SIG-M5 (cell line): Measurements from ENCODE around the gene HTR1D.
"Not testable (repeated sequence)": the region's sequence is repeated elsewhere in the genome, so short reads cannot be mapped to it uniquely, and the experiment has no call there.

Experiments used
- DNase-seq: peaks from one replicate; lab custom pipeline; 2025; lab: John Stamatoyannopoulos, UW

HTR1D gene

GRCh38 chr1:23217421-23218115, at the start of gene HTR1D:
HTR1D (minus strand) TSS chr1:23217502; CDS start chr1:23194219, 23,283 bp downstream.
- DNase-seq, result no peak

DNA sequence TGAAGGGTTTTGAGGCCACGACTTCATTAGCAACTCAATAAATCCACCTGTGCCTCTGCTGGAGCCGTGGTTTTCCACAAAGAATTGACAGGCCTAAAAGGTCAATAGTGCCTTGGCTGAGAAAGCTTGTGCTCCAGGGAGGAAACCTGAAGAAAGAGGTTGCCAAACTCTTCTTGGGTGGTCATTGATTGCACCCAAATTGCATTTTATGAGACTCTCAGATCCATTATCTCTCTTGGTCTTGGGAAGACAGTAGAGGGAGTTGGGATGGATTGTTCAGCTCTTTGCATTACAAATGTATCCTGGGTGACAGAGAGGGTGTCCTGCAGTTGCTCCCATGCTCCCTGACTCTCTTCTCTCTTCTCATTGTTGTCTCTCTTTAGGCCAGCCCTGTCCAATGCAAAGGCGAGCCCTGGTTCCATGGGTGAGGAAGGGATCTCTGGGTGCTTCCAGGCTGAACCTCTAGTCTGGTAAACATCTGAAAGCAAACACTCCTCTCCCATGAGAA, 46.1 kb upstream of the HTR1D start:
- DNase-seq, result no peak

GRCh38 chr1:23258082-23258481, 40.8 kb upstream of the HTR1D start:
- not testable (repeated sequence) for DNase-seq

DNA sequence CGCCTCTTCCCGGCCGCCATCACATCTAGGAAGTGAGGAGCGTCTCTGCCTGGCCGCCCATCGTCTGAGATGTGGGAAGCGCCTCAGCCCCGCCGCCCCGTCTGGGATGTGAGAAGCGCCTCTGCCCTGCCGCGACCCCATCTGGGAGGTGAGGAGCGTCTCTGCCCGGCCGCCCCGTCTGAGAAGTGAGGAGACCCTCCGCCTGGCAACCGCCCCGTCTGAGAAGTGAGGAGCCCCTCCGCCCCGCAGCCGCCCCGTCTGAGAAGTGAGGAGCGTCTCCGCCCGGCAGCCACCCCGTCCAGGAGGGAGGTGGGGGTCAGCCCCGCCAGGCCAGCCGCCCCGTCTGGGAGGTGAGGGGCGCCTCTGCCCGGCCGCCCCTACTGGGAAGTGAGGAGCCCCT, 40.1 kb upstream of the HTR1D start:
- DNase-seq, result not testable (repeated sequence)

DNA sequence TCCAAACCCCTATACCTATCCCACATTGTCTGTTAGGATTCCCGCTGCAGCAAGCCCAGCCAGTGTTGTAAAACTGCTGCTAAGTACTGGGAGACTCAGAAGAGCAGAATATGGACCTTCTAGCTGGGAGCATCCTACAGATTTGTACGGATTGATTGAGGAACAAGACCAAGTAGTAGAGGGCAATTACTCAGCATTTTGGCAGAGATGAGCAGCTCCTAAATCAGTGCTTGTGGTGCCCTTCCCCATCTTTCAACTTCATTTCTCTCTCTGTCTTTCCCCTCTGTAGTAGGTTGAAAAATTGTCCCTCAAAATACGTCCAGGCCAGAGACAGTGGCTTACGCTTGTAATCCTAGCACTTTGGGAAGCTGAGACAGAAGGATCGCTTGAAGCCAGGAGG, 37.3 kb upstream of the HTR1D start:
- no peak for DNase-seq

DNA sequence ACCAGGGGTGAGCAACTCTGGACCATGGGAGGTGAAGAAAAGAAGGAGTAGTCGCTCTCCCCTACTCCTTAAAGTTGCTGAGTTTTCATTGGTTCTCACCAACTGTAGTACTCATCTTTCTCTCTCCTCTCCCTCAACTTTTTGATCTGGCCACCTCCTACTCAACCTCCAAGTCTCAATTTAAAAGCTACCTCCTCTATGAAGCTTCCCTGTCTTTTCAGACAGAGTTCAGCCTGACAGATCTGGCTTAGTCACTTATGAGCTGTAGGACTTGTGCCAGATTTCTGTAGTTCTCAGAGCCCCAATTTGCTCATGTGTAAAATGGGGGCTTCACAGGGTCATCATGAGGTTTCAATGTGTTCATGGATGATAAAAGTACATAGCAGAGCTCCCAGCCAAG, 34.5 kb upstream of the HTR1D start:
- DNase-seq, result no peak

GRCh38 chr1:23249787-23250454, 32.6 kb upstream of the HTR1D start:
- DNase-seq, result no peak

GRCh38 chr1:23247276-23247675, 30.0 kb upstream of the HTR1D start:
- DNase-seq, result no peak

DNA sequence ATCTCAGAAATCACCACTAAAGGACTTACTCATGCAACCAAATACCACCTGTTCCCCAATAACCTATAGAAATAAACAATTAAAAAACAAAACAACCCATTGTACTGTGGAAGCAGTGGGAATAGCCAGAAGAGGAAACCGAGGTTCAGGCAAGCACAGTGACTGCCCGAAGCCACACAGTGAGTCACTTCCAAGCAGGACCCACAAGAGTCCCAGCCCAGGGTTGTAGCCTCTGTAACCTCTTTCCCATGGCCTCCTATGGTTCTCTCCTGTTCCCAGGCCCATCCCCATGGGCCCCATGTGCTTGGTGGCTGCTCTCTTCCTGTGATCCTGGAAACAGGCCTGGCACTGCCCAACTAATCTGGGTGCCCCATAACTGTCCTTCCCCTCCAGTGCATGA, 29.0 kb upstream of the HTR1D start:
- DNase-seq, result no peak

DNA sequence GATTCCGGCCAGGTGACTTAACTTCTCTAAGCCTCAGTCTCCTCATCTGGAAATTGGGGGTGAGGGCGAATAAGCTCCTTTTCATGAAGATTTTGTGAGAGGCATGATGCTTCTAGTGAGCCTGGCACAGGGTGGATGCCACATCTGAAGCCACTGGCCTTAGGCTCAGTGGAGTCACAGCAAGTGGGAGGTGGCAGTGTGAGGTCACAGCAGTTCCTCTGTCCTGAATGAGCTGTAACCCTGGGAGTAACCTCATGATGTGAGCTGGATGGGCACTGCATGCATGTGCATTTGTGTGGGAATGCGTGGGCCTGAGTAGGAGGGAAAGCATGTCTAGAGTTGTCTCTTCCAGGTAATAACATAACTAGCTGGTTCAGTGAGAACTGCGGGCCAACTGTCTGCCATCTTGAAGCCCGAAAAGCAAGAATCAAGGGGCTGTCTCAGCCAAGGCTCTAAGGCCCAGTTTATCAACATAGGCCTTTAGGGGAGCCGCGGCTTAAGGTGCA, 27.0 kb upstream of the HTR1D start:
- DNase-seq, result no peak

DNA sequence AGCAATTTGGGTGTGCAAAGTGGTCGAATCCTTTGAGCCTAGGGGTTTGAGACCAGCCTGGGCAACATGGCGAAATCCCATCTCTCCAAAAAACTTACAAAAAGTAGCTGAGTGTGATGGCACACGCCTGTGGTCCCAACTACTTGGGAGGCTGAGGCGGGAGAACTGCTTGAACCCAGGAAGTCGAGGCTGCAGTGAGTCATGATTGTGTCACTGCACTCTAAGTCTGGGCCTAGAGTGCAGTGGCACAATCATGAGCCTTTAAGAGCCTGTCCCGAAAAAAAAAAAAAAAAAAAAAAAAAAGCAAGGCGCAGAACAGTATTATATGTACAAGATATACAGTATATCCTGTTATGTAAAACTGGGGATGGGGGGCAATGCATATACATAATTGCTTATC, 25.1 kb upstream of the HTR1D start:
- DNase-seq, result no peak

DNA sequence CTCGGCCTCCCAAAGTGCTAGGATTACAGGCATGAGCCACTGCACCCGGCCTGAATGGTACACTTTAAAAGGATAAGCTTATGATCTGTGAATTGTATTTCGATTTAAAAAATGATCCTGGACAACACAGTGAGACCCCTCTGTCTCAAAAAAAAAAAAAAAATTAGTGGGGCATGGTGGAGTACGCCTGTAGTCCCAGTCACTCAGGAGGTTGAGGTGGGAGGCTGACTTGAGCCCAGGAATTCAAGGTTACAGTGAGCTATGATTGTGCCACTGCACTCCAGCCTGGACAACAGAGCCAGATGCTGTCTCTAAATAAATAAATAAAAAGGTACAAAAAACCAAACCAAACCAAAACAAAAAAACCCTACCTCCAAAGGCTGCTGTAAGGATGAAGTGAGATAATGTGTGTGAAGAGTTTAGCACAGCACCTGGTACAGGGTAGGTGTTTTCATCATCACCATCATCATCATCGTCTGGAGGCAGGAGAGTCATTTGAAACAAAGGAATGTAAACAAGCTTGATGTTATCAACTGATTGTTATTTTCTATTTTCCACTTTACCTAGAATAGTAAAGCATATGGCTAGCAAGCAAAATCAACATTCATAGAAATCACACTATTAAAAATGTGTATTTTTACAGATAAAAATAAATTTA, 22.5 kb upstream of the HTR1D start:
- no peak for DNase-seq

GRCh38 chr1:23238565-23238964, 21.3 kb upstream of the HTR1D start:
- no peak for DNase-seq

DNA sequence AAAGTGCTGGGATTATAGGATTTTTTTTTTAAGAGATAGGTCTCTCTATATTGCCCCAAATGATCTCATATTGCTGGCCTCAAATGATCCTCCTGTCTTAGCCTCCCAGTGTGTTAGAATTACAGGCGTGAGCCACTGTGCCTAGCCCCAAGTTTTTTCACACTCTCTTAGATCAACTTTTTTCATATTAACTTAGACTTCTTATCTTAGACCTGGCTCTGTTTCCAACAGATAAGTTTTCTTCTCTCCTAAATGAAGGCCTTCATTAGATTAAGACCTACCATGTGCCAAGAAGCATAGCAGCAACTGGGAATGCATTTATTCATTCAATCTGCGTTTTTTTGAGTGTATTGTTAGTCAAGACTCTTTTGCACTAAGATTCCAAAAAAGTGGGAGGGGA, 20.2 kb upstream of the HTR1D start:
- DNase-seq, result no peak

- no peak for DNase-seq
Observed at GRCh38 chr1:23227806-23228205, 10.5 kb upstream of the HTR1D start.

GRCh38 chr1:23224739-23225648, 7.7 kb upstream of the HTR1D start:
- DNase-seq, result no peak

- not testable (repeated sequence) for DNase-seq
Observed at GRCh38 chr1:23223963-23224362, 6.7 kb upstream of the HTR1D start.

DNA sequence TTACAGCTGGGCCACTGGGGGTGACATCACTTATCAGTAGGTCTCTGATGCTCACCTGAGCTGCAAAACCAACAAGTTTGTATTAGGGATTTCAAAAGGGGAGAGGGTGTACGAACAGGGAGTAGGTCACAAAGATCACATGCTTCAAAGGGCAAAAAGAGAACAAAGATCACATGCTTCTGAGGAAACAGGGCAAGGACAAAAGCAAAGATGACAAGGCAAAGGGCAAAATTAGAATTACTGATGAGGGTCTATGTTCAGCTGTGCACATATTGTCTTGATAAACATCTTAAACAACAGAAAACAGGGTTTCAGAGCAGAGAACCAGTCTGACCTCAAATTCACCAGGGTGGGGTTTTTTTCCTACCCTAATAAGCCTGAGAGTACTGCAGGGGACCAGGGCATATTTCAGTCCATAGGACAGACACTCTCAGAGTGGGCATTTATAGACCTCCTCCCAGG, 6.2 kb upstream of the HTR1D start:
- not testable (repeated sequence) for DNase-seq

GRCh38 chr1:23222742-23223141, 5.4 kb upstream of the HTR1D start:
- no peak for DNase-seq

DNA sequence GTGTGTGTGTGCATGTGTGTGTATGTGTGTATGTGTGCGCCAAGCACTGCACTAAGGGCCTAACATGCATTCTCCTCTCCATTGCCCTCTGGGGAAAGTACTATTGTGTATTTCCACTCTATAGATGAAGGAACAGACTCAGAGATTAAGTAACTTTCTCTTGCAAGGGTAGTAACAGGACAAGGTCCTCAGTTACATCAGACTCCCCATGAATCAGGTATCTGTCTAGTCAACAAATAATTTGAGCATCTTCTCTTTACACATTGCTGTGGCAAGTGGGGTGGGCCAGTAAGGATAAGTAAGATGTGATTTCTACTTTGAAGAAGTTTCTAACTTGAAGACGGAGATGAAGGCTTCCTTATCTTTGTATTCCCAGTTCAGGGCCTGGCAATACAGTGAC, 5.0 kb upstream of the HTR1D start:
- DNase-seq, result no peak

- no peak for DNase-seq
Observed at GRCh38 chr1:23221107-23221506, 3.8 kb upstream of the HTR1D start.
